GM21360 (cell line): ENCODE measurements around the gene NCKAP5.
"Not testable (repeated sequence)": the region's sequence is repeated elsewhere in the genome, so short reads cannot be mapped to it uniquely, and the experiment has no call there.

Source experiments
- ATAC-seq: cut with Tn5 transposase; IDR thresholded peaks from one replicate; pipeline ENCODE4 v1.9.1; 2021; ENCODE audit warnings: mild to moderate bottlenecking, moderate library complexity; ENCODE audit not compliant: unreplicated experiment

The NCKAP5 gene

GRCh38 chr2:132863961-132864360, 704.3 kb downstream of the NCKAP5 start:
- ATAC-seq, result no peak

GRCh38 chr2:132860220-132860619, 708.0 kb downstream of the NCKAP5 start:
- no peak for ATAC-seq

GRCh38 chr2:132859590-132859989, 708.7 kb downstream of the NCKAP5 start:
- ATAC-seq, result no peak

DNA sequence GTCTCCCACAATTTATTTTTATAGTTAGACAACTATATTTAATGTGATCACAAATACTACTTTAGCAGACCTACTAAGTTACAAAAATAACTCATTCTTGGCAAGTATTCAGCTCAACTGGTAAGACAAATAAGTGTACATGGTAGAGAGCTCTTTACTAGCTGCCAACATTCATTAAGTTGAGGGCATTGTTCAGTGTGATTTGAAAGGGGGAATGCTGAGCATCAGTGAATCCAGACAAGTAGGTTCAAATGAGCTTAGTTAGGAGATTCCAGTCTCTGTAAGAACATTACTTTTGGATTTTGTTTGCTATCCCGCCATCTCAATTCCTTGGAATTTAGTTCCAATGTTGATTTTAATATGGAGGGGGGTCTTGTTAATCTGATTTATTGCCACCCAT, 710.9 kb downstream of the NCKAP5 start:
- ATAC-seq, result no peak

DNA sequence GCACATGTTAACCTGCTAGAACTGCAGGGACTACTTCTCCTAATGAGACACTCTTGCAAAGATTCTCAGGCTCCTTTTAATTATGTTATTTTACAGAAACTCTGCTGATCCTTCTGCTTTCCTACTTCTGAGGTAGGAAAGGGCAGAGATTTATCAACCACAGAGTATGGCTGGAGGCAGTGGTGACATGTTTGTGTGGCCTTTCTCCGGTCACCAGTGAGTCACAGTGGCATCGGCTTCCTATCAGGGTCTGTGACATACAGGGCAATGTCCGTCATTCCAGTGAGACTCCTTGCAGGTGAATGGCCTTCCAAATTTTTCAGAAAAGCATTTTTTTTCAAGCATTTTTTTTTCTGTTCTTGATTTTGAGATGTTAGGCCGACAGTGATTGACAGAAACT, 717.6 kb downstream of the NCKAP5 start:
- ATAC-seq, result no peak

DNA sequence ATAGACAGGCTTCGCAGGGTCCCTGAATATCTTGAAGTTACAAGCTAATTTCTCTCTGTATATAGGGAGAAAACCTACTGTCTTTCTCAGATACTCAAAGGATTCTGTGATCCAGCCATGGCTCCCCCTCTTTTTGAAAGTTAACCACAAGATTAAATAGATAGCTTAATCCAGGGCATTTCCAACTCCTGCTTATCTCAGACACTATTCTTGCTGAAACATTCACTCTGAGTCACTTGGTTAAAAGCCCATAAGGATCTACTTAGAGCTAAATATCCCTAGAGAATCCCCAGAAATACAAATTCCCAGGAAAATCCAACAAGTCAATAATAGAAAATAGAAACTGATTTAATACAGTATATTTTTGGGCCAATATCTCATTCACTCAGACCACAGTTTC, 719.1 kb downstream of the NCKAP5 start:
- no peak for ATAC-seq

GRCh38 chr2:132845339-132845738, 722.9 kb downstream of the NCKAP5 start:
- ATAC-seq, result no peak

DNA sequence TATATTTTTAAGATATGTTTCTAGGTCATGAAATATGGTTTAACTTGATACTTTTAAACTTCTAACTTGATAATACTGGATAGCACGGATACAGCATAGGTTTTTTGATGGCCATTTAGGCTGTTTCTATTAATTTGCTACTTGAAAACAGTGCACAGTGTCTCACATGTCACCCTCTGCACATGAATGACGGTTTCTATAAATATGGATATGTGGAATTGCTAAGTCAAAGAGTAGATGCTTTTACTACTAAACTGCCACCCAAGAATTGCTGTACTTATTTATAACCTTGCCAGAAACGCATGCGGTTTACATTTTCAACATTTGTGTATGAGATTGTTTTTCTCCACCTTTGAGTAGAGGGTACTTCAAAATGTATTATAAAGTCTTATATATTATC, 723.7 kb downstream of the NCKAP5 start:
- ATAC-seq, result no peak

DNA sequence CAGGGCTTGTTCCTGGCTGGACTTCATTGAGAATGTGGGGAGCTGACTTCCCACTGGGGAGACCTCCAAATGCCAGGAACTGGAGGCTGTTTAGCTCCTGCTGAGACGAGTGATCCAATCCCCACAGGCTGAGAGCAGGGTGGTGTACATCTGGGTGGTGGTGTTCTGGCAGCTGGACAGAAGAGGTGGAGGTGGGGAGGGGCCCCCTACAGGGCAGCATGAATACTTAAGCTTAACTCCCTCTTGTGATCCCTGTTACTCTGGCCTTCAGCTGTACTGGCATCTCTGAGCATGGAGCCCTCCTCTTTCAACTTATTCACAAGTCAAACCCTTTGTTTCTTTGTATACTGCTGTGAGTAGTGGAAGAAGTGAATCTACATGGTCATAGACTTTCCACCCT, 730.5 kb downstream of the NCKAP5 start:
- no peak for ATAC-seq

- ATAC-seq, result no peak
These were observed 737.9 kb downstream of the NCKAP5 start for GRCh38 chr2:132830321-132830827.

DNA sequence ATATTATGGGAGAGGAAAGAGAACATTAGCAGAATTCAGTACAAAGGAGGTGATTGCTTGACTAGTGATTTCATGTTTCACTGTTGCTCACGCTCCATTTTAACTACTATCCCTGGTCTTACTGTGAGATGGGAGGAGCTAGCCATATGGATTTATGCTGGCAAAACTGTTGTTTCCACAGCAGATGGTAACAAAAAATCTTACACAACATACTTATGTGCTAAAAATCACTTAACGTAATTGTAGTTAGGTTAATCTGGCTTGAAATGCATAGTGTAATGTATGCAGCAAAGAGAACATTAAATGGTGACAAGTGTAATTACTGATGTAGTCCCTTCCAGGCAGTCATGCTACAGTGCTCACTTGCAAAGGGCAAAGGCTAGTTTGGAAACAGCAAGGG, 742.7 kb downstream of the NCKAP5 start:
- ATAC-seq, result no peak

DNA sequence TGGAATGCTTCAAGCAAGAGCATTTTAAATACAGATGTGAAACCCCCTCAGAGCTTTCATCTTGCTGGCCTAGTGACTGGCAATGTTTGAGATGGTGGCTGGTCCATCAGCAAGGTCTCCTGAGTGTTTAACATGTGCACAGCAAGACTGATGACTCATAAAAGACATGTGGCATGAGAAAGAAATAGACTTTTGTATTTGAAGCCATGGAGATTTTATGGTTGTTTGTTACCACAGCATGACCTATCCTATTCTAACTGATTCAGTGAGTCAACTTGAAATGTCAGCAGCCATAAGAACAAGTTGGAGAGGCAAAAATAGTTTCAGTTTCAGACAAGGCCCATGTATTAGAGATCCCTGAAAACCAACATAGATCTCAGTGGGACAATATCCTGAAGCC, 743.5 kb downstream of the NCKAP5 start:
- ATAC-seq, result no peak

DNA sequence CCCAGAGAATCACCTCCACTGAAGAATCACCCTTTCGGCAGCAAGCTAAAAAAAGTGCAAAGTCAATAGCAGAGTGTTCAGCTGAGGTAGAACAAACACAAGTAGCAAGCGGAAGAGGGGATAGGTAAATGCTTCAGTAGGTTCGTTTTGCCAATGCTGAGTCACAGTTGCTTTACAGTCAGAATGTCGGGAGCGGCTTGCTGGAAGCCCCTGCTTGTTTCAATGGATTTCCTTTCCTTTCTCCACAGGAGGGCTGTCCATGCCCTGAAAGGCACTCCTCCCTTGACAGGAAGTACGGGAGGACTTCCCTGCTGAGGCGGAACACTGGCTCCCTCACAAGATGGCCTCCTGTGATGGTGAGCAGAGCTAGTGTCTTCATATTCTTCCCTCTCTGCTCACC, 752.0 kb downstream of the NCKAP5 start:
- no peak for ATAC-seq

DNA sequence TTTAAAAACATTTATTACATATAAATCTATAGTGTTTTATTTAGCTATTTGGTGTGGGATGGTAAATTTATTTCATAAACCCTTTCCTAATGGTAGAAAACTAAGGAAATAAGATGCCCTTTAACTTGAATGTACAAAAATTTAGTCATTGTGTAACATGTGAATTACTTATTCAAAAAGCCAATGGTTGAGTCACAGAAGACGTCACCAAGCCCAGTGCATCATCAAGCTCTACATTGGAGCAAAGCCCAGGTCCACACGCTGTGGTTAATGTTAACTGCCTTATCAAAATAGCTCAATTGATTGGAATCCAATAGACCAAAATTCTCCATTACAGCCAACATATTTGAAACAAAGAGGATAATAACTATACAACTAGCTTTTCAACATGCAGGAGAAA, 752.7 kb downstream of the NCKAP5 start:
- no peak for ATAC-seq

DNA sequence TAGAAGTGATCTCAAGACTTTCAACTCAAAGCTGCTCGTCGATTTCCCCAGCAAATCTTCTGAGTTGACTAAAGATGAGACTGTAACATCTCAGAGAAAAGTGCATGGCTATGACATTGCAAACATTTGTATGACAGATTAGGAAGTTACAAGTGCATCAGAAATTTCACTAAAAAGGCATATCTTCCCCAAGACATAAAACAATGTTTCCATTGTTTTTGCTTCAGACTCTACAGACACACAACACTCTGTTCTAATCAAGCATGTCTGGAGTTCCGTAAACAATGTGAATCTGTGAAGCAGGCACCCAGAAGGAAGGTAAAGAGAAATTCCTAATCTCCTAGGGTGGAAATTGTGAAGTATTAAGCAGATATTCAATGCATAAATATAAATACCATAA, 753.6 kb downstream of the NCKAP5 start:
- no peak for ATAC-seq

- no peak for ATAC-seq
These were observed 754.8 kb downstream of the NCKAP5 start for GRCh38 chr2:132813422-132813821.

- ATAC-seq, result no peak
These were observed 756.9 kb downstream of the NCKAP5 start for GRCh38 chr2:132811148-132811915.

DNA sequence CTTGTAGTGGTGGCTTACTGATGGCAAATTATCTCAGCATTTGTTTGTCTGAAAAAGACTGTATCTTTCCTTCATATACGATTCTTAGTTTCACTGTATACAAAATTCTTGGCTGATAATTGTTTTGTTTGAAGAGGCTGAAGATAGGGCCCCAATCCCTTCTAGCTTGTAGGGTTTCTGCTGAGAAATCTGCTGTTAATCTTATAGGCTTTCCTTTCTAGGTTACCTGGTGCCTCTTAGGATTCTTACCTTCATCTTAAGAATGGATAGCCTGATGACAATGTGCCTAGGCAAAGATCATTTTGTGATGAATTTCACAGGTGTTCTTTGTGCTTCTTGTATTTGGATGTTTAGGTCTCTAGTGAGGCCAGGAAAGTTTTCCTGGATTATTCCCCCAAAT, 758.3 kb downstream of the NCKAP5 start:
- ATAC-seq, result not testable (repeated sequence)

GRCh38 chr2:132804051-132804450, 764.2 kb downstream of the NCKAP5 start:
- ATAC-seq, result no peak

DNA sequence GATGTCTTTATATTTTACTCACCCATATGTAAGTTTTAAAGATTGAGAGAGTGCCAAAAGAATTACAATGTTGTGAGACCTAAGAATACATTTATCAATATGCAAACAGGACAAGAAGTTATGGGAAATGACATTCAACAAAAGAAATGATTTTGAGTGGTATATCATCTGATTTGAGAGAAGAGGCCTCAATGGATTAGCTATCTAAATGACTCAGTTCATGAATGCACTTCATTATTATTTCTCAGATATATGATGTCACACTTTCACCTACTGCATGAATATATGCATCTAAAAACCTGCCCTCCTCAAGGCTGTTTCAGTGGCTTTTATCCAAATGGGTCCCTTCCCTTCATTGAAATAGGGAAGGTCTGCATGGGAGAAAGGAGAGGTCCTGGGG, 769.9 kb downstream of the NCKAP5 start:
- no peak for ATAC-seq

DNA sequence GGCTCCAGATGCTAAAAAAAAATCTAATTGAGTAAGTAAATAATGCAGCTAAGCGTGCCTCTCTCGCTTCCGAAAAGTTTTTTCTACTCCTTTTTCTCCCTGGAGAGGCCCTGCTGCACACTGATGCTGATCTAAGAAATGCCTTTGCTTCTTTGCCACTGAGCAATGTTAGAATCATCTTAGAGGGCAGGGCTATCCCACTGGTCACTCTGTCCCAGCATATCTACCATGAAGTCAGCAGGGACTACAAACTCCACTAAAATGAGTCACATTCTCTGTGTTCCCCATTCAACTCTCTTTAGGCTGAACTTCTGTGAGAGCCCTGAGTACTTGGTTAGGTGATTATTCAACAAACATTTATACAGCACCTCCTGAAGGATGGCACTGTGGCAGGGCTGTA, 770.7 kb downstream of the NCKAP5 start:
- no peak for ATAC-seq

- no peak for ATAC-seq
These were observed 771.2 kb downstream of the NCKAP5 start for GRCh38 chr2:132797071-132797470.

GRCh38 chr2:132795220-132795619, 773.0 kb downstream of the NCKAP5 start:
- ATAC-seq, result no peak
